ENCODE measurements around the gene RNPEP.

GRCh38 chr1:201955729-201956143, 26.7 kb upstream of the RNPEP start:
- no peak for TF ChIP-seq CTCF (IDR thresholded peaks at IDR 0.05; ENCODE audit: control extremely low read depth in 1 of 3, insufficient read depth in 1 of 3, low read depth in 1 of 3, low read length in 3 of 3)
- no peak for TF ChIP-seq GTF2F1 (IDR thresholded peaks at IDR 0.05; ENCODE audit: borderline replicate concordance, low read depth, low read length)
- TF ChIP-seq BRCA1 (IDR thresholded peaks at IDR 0.05; ENCODE audit: low read depth, low read length), result no peak
- TF ChIP-seq SIN3A (conservative IDR thresholded peaks at IDR 0.05 in 1 of 2, IDR thresholded peaks at IDR 0.05 in 1 of 2; ENCODE audit: low read depth in 1 of 2, low read length in 2 of 2), result no peak
- TF ChIP-seq CHD1 (IDR thresholded peaks at IDR 0.05; ENCODE audit: low read depth, low read length), result no peak
- TF ChIP-seq RXRA (IDR thresholded peaks at IDR 0.05; ENCODE audit: insufficient read depth, low read depth, low read length), result no peak
- no peak for TF ChIP-seq RFX5 (IDR thresholded peaks at IDR 0.05; ENCODE audit: borderline replicate concordance, low read depth, low read length)
- TF ChIP-seq POLR2A (IDR thresholded peaks at IDR 0.05; ENCODE audit: control extremely low read depth in 1 of 2, low read depth in 2 of 2, low read length in 2 of 2), result no peak
- TF ChIP-seq JUND (IDR thresholded peaks at IDR 0.05; ENCODE audit: low read length), result no peak
- no peak for TF ChIP-seq POLR2AphosphoS5 (IDR thresholded peaks at IDR 0.05; ENCODE audit: low read depth, low read length)
- no peak for TF ChIP-seq TCF12 (IDR thresholded peaks at IDR 0.05; ENCODE audit: low read depth, low read length)
- TF ChIP-seq EZH2 (IDR thresholded peaks at IDR 0.05; ENCODE audit: low read depth, low read length, severe bottlenecking), result no peak
- no peak for TF ChIP-seq SP4 (IDR thresholded peaks at IDR 0.05; ENCODE audit: low read length)
